ENCODE results near the gene PLEK.

PLEK gene

GRCh38 chr2:68365087-68365486 lies at the start of gene PLEK:
Gene PLEK (plus strand): TSS chr2:68365282. CDS start chr2:68365352, 70 bp downstream.
- Mint-ChIP-seq H3K4me3 (peak within 1 kb of the TSS; percentile 95 to 96), H3K9me3 (no peaks in the 10 kb centered on the region), H3K27ac (peak within 1 kb of the TSS; percentile 90), H3K27me3 (no peaks in the 10 kb centered on the region), H3K4me1 (peaks cover 53 to 71% of the 10 kb centered on the region in 2 donors), H3K36me3 (peaks cover 13 to 15% of the 10 kb centered on the region in 2 donors)
- DNase-seq (peak; percentile 73), ATAC-seq (replicated peaks) (peak; percentile 85 to 86)

- H3K36me3 Mint-ChIP-seq: peaks cover 2 to 3% of the 10 kb centered on the region in 2 donors
- H3K4me1 Mint-ChIP-seq: peaks cover 7 to 24% of the 10 kb centered on the region in 2 donors
- no peaks in the 10 kb centered on the region for H3K9me3 Mint-ChIP-seq
- H3K27ac Mint-ChIP-seq: no peak overlapping the region
- H3K27me3 Mint-ChIP-seq: peaks cover 34 to 40% of the 10 kb centered on the region in 2 donors
- ATAC-seq (replicated peaks) (no peak), DNase-seq (no peak)
- no peak overlapping the region for H3K4me3 Mint-ChIP-seq
Measured at GRCh38 chr2:68316111-68316510, 49.0 kb upstream of the PLEK start.

GRCh38 chr2:68317971-68318913 lies 46.8 kb upstream of the PLEK start:
- Mint-ChIP-seq H3K36me3 (peaks cover 2 to 3% of the 10 kb centered on the region in 2 donors), H3K4me1 (peaks cover 7 to 24% of the 10 kb centered on the region in 2 donors), H3K9me3 (no peaks in the 10 kb centered on the region), H3K27me3 (peaks cover 34 to 46% of the 10 kb centered on the region in 2 donors), H3K4me3 (peak overlapping the region; percentile 84 to 86), H3K27ac (peak overlapping the region; percentile 86)
- ATAC-seq (replicated peaks): no peak
- no peak for DNase-seq

GRCh38 chr2:68318914-68319397 lies 46.1 kb upstream of the PLEK start:
- H3K9me3 Mint-ChIP-seq: no peaks in the 10 kb centered on the region
- peak overlapping the region; percentile 84 to 86 for H3K4me3 Mint-ChIP-seq
- no peak for DNase-seq
- H3K27me3 Mint-ChIP-seq: peaks cover 34 to 46% of the 10 kb centered on the region in 2 donors
- peak; percentile 45 to 54 for ATAC-seq (replicated peaks)
- H3K27ac Mint-ChIP-seq: peak overlapping the region; percentile 86
- peaks cover 7 to 24% of the 10 kb centered on the region in 2 donors for H3K4me1 Mint-ChIP-seq
- H3K36me3 Mint-ChIP-seq: peaks cover 2 to 3% of the 10 kb centered on the region in 2 donors

GRCh38 chr2:68319398-68320117 lies 45.5 kb upstream of the PLEK start, which contains the start of gene CNRIP1:
Gene CNRIP1 (minus strand): TSS chr2:68319949. CDS start chr2:68319400, 549 bp downstream.
- Mint-ChIP-seq H3K27me3 (peaks cover 34 to 46% of the 10 kb centered on the region in 2 donors), H3K4me3 (peak within 1 kb of the TSS; percentile 84 to 86), H3K4me1 (peaks cover 7 to 24% of the 10 kb centered on the region in 2 donors), H3K9me3 (no peaks in the 10 kb centered on the region), H3K36me3 (peaks cover under 1 to 2% of the 10 kb centered on the region in 2 donors), H3K27ac (peak within 1 kb of the TSS; percentile 86)
- no peak for DNase-seq
- ATAC-seq (replicated peaks): peak; percentile 70 to 73

- H3K4me1 Mint-ChIP-seq: peaks cover 7 to 24% of the 10 kb centered on the region in 2 donors
Measured at GRCh38 chr2:68320118-68320641, 44.9 kb upstream of the PLEK start.

GRCh38 chr2:68325056-68325455 lies 40.0 kb upstream of the PLEK start:
- DNase-seq (no peak), ATAC-seq (replicated peaks) (no peak)
- no peaks in the 10 kb centered on the region for H3K9me3 Mint-ChIP-seq
- H3K4me1 Mint-ChIP-seq: peaks cover 3 to 4% of the 10 kb centered on the region in 2 donors
- H3K36me3 Mint-ChIP-seq: no peaks in the 10 kb centered on the region
- peaks cover 12% of the 10 kb centered on the region in 2 donors for H3K27me3 Mint-ChIP-seq
- no peak overlapping the region for H3K27ac Mint-ChIP-seq
- no peak overlapping the region for H3K4me3 Mint-ChIP-seq

More at GRCh38 chr2:68320118-68320641, 44.9 kb upstream of the PLEK start:
- Mint-ChIP-seq H3K9me3 (no peaks in the 10 kb centered on the region), H3K27me3 (peaks cover 36 to 46% of the 10 kb centered on the region in 2 donors), H3K4me3 (peak overlapping the region; percentile 84 to 86), H3K27ac (no peak overlapping the region), H3K36me3 (peaks cover 0 to 2% of the 10 kb centered on the region in 2 donors)
- no peak for DNase-seq
- peak; percentile 21 to 36 for ATAC-seq (replicated peaks)

- H3K27me3 Mint-ChIP-seq: peaks cover 0 to 7% of the 10 kb centered on the region in 2 donors
- no peaks in the 10 kb centered on the region for H3K36me3 Mint-ChIP-seq
- H3K9me3 Mint-ChIP-seq: no peaks in the 10 kb centered on the region
- H3K27ac Mint-ChIP-seq: no peak overlapping the region
- no peak overlapping the region for H3K4me3 Mint-ChIP-seq
- H3K4me1 Mint-ChIP-seq: no peaks in the 10 kb centered on the region
- no peak for DNase-seq
- ATAC-seq (replicated peaks): no peak
Measured at GRCh38 chr2:68328901-68329300, 36.2 kb upstream of the PLEK start.

GRCh38 chr2:68330691-68331090 lies 34.4 kb upstream of the PLEK start:
- no peaks in the 10 kb centered on the region for H3K4me1 Mint-ChIP-seq
- H3K4me3 Mint-ChIP-seq: no peak overlapping the region
- peaks cover 0 to 4% of the 10 kb centered on the region in 2 donors for H3K27me3 Mint-ChIP-seq
- H3K36me3 Mint-ChIP-seq: no peaks in the 10 kb centered on the region
- no peak overlapping the region for H3K27ac Mint-ChIP-seq
- DNase-seq (no peak), ATAC-seq (replicated peaks) (no peak)
- no peaks in the 10 kb centered on the region for H3K9me3 Mint-ChIP-seq

GRCh38 chr2:68333009-68333408 lies 32.1 kb upstream of the PLEK start:
- H3K27me3 Mint-ChIP-seq: peaks cover 0 to 4% of the 10 kb centered on the region in 2 donors
- no peak for ATAC-seq (replicated peaks)
- no peaks in the 10 kb centered on the region for H3K4me1 Mint-ChIP-seq
- no peak for DNase-seq
- H3K4me3 Mint-ChIP-seq: no peak overlapping the region
- H3K27ac Mint-ChIP-seq: no peak overlapping the region
- no peaks in the 10 kb centered on the region for H3K36me3 Mint-ChIP-seq
- H3K9me3 Mint-ChIP-seq: no peaks in the 10 kb centered on the region

- Mint-ChIP-seq H3K36me3 (no peaks in the 10 kb centered on the region), H3K27me3 (peaks cover 0 to 5% of the 10 kb centered on the region in 2 donors), H3K27ac (no peak overlapping the region), H3K9me3 (no peaks in the 10 kb centered on the region), H3K4me3 (no peak overlapping the region), H3K4me1 (no peaks in the 10 kb centered on the region)
- no peak for DNase-seq
- no peak for ATAC-seq (replicated peaks)
Measured at GRCh38 chr2:68333931-68334330, 31.2 kb upstream of the PLEK start.

GRCh38 chr2:68336192-68336591 lies 28.9 kb upstream of the PLEK start:
- Mint-ChIP-seq H3K27me3 (peaks cover 6 to 11% of the 10 kb centered on the region in 2 donors), H3K27ac (no peak overlapping the region), H3K4me1 (no peaks in the 10 kb centered on the region), H3K4me3 (no peak overlapping the region), H3K36me3 (no peaks in the 10 kb centered on the region), H3K9me3 (no peaks in the 10 kb centered on the region)
- ATAC-seq (replicated peaks) (no peak), DNase-seq (no peak)

- Mint-ChIP-seq H3K4me3 (no peak overlapping the region), H3K9me3 (no peaks in the 10 kb centered on the region), H3K4me1 (peaks cover 2 to 7% of the 10 kb centered on the region in 2 donors), H3K36me3 (no peaks in the 10 kb centered on the region), H3K27ac (no peak overlapping the region), H3K27me3 (peaks cover 6 to 11% of the 10 kb centered on the region in 2 donors)
- ATAC-seq (replicated peaks): no peak
- DNase-seq: no peak
Measured at GRCh38 chr2:68340226-68341061, 24.6 kb upstream of the PLEK start.
